Superior temporal gyrus (tissue), 1 donor: ENCODE results near the gene RCAN1.
A peak's percentile ranks its signal among the peaks of the same experiment; 100 is the strongest.
"Not testable (repeated sequence)": the region's sequence is repeated elsewhere in the genome, so short reads cannot be mapped to it uniquely, and the experiment has no call there.

Experiments
- DNase-seq: peaks from one replicate; pipeline ENCODE4 v3.0.0-alpha.2; 2016; ENCODE audit errors: extremely low spot score

The RCAN1 gene

GRCh38 chr21:34517039-34517438, 97.9 kb downstream of the RCAN1 start:
- no peak for DNase-seq

DNA sequence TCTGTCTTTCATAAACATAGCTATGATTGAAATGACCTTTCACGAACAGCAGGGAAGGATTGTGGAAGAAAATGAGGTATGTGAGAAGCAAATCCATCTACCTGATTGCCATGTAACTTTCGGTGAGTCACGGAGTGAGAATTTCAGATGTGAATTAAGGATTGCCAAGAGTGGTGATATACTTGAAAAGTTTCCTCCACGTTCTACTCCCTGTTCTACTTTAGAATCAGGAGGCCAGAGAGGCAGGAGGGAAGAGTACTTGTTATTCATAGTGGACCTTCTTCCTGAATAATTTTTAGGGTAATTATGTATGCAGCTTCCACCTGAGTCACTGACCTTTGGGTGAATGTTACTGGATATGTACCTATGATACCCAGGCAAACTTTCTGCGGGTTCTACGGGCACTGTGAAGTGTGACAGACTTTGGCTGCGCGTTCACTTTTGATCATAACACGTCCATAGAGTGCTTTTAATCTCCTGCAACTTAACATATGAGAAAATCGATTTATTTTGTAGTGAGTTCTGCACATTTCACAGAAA, 100.3 kb downstream of the RCAN1 start:
- no peak for DNase-seq

DNA sequence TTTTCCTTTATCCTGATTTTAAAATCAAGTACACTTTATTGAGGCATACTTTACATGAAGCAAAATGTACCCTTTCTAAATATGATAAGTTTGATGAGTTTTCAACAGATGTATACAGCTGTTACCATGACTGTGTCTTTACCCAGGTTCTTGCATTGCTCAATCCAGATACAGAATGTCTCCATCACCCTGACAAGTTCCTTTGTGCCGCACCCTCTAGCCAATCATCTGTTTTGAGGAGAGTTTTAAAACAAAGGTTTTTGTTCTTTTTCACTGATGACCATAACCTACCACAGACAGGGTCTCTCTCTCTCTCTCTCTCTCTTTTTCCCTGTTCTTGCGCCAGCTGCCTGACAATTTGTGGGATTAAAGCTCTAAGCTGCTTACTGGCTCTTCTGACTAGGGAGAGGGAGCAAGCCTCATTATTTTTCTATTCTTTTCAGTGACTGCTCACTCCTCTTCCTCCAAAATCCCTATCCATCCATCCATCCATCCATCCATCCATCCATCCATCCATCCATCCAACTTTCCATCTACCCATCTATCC, 101.7 kb downstream of the RCAN1 start:
- DNase-seq = no peak

GRCh38 chr21:34511787-34512455, 103.0 kb downstream of the RCAN1 start, which contains the start of gene KCNE1:
Gene KCNE1, minus strand, starts transcription at chr21:34512210. Its CDS starts 62,576 bp downstream, at chr21:34449634.
- no peak for DNase-seq

DNA sequence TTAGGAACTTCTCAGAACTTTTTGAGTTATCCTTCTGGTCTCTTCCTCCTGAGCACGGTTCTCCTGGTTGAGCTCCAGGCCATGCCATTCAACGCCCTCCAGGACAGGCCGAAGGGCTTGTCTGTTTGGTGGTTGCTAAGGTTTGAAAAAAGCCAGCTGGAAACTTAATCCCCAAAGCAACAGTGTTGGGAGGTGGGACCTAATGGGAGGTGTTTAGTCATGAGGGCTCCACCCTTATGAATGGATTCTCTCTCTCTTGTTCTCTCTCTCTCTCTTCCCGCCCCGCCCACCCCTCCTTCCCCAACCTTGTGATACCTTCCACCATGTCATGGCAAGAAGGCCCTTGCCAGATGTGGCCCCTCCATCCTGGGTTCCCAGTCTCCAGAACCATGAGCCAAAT, 103.7 kb downstream of the RCAN1 start:
- DNase-seq = no peak

DNA sequence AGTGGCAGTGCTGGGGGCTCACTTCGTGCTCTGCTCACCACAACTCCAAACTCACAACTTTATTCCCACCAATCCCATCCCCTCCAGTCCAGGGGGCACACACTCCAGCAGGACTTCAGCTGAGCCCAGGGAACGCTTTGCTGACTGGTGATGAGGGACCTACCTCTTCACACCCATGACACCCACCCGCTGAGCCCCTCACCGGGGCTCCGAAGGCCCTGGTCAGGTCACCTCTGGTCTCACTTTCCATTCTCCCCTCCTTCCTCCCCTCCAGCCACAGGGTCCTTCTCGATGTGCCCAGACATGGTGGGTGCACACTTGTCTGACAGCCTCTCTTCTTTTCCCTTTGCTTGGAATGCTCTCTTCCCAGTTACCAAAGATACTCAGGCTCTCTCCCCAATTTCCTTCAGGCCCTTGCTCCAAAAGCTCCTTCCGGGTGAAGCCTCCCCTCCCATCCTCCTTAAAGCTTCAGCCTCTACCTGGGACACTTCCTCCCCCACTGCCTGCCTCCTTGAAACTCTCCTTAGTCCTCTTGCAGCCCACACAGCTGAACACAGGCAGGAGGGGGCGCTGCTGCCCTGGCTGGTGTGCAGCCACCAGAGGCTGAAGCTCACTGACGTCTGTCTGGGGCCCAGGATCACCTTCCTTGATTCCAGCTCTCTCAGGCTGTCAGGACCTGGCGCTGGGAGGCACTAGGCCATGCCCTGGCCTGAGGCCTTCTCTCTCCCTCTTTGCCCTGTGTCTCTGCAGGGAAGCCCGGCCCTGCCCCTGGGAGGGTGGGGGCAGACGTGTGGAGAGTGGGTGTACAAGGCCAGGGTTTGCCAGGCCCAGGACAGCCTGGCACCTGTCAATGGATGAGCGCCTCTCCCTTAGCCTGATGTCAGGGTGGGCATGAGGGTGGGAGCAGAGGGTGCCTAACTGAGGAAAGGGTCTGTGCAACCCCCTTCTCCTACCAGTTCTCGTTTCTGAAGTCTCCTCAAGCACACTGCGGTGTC, 104.5 kb downstream of the RCAN1 start:
- peak; percentile 42 for DNase-seq

- DNase-seq = no peak
Measured at GRCh38 chr21:34509151-34509550, 105.8 kb downstream of the RCAN1 start.

- DNase-seq = no peak
Measured at GRCh38 chr21:34504595-34504994, 110.3 kb downstream of the RCAN1 start.

- no peak for DNase-seq
Measured at GRCh38 chr21:34502480-34503106, 112.3 kb downstream of the RCAN1 start.

GRCh38 chr21:34501716-34502115, 113.2 kb downstream of the RCAN1 start:
- no peak for DNase-seq

DNA sequence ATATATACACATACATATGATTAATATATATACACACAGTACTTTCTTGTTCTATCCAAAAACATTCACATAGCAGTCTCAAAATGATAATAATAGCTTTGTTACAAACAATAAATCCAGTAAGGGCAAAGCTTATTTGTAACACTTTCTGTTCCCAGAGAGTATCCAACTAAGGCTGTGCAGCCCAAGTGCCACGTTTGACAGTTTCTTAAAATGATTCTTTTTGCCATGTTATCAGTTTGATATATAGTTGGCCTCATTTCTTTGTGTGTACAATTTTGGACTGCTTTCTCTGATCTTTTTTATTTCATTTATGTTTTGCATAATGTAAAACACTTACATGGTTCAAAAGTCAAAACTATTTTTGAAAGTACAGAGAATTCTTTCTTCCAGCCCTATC, 114.7 kb downstream of the RCAN1 start:
- DNase-seq = no peak

GRCh38 chr21:34499116-34499515, 115.8 kb downstream of the RCAN1 start:
- DNase-seq = no peak

DNA sequence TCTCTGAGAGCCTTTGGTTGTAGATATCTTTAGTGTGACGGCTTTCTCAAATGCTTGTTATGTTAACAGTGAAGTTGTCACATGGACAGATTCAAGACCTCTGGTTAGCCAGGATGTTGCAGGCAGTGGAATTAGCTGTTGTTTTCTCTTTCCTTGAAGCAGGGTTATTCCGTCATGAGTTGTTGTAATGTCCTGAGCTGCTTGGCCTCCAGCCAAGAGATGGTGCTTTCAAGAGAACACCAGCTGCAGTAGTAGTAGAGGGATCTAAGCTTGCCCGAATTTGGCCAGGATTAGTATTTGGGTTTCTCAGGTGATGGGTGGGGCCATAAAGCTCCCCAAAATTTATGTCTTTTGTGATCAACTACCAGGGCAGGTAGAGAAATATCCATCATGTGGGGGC, 116.3 kb downstream of the RCAN1 start:
- no peak for DNase-seq

DNA sequence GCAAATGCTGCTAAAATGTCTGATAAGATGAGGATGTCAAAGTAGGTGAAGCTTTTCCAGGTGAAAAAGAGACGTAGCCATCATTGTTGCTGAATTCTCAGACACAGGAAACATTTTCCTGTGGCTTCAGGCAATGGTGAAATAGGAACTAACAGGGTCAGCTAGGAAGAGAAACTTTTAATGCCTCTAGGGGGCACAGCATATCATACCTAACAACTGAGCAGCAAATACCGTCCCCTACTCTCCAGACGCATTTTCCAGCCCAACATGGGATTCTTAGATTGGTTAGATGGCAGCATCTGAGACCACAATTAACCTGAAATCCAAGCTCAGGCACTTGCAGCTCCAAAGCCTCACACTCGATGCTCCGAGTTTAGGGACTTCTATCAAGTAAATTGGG, 131.1 kb downstream of the RCAN1 start:
- not testable (repeated sequence) for DNase-seq

DNA sequence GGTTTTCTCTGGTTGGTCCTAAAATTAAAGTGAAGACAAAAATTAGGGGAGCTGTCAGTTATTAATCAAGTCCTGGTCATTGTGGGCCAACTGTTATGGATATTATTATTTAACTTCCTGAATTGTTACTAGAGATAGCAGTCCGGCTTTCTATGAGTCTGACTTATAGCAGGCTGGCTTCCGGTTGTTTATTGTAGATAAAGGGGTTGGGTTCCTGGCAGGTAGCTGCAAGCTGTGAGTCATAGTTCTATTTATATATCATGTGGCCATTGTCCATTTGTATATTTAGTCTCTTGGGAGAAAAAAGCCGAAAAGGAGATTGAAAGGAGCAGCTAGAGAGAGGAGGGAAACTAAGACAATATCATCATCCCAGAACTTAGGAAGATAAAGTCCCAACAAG, 131.5 kb downstream of the RCAN1 start:
- not testable (repeated sequence) for DNase-seq

DNA sequence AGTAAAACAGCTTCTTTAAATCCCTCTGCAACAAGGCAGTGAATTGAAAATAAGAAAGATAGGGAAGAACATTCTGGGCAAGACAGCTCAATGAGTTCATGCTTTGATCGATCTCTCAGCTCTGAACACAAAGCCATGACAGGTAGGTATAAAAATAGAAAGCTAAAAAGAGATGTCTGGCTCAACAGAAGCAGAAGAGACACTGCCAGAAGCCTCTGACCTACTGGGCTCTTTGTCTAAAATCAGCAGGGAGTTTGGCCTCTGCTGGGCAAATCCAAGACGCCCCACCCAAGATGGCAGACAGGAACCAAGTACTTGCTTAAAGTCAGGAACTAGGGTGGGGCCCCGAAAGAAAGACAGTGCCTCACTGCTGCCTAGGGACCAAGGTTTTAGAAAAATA, 147.6 kb downstream of the RCAN1 start:
- DNase-seq = not testable (repeated sequence)
